GM23248 (cell line): ENCODE results near the gene PNPT1. TPM values are rescaled to one million over a fixed set of nuclear protein-coding genes. Genes with fewer than 3 reads are reported as not detected.

ENCODE experiments used
- DNase-seq: peaks from one replicate; pipeline ENCODE4 v3.0.0-alpha.2; 2015
- H2AFZ ChIP-seq: fragments of 200-600 bp; sonication (generic); 2 replicates; pipeline ENCODE4 v1.6.1; 2016; ENCODE audit warnings: antibody characterized with exemption
- H3F3A ChIP-seq: fragments of 200-600 bp; sonication (generic); 2 replicates; pipeline ENCODE4 v1.6.1; 2016; ENCODE audit warnings: mild to moderate bottlenecking, antibody characterized with exemption, mixed run types; ENCODE audit not compliant: insufficient read depth
- H3K27ac ChIP-seq: fragments of 200-600 bp; sonication (generic); 2 replicates; pipeline ENCODE4 v1.5.1; 2016; ENCODE audit warnings: mild to moderate bottlenecking
- H3K27me3 ChIP-seq: fragments of 200-600 bp; sonication (generic); replicated peaks from 2 replicates; pipeline ENCODE4 v1.6.1; 2016; ENCODE audit warnings: mild to moderate bottlenecking; ENCODE audit not compliant: insufficient read depth
- H3K36me3 ChIP-seq: fragments of 200-600 bp; sonication (generic); 2 replicates; pipeline ENCODE4 v1.6.1; 2016; ENCODE audit warnings: low read depth, mild to moderate bottlenecking
- H3K4me1 ChIP-seq: fragments of 200-600 bp; sonication (generic); 2 replicates; pipeline ENCODE4 v1.6.1; 2016; ENCODE audit warnings: mild to moderate bottlenecking; ENCODE audit not compliant: insufficient read depth
- H3K4me2 ChIP-seq: fragments of 200-600 bp; sonication (generic); one replicate; pipeline ENCODE4 v1.6.1; 2016; ENCODE audit warnings: mild to moderate bottlenecking; ENCODE audit not compliant: unreplicated experiment
- H3K4me3 ChIP-seq: fragments of 200-600 bp; sonication (generic); 2 replicates; pipeline ENCODE4 v1.5.1; 2016; ENCODE audit warnings: mild to moderate bottlenecking
- H3K79me2 ChIP-seq: fragments of 200-600 bp; sonication (generic); 2 replicates; pipeline ENCODE4 v1.6.1; 2016; ENCODE audit warnings: mild to moderate bottlenecking; ENCODE audit not compliant: insufficient read depth
- H3K9ac ChIP-seq: fragments of 200-600 bp; sonication (generic); 2 replicates; pipeline ENCODE4 v1.6.1; 2016; ENCODE audit warnings: mild to moderate bottlenecking
- H3K9me2 ChIP-seq: fragments of 200-600 bp; sonication (generic); 2 replicates; pipeline ENCODE4 v1.6.1; 2016; ENCODE audit warnings: mixed run types, mild to moderate bottlenecking, moderate library complexity; ENCODE audit not compliant: insufficient read depth
- H3K9me3 ChIP-seq: fragments of 200-600 bp; sonication (generic); one replicate; pipeline ENCODE4 v1.6.1; 2017; ENCODE audit warnings: low read depth
- H4K20me1 ChIP-seq: fragments of 200-600 bp; sonication (generic); 2 replicates; pipeline ENCODE4 v1.6.0; 2016; ENCODE audit not compliant: insufficient read depth
- EZH2 ChIP-seq: fragments of 200-600 bp; sonication (generic); IDR thresholded peaks from 2 replicates; pipeline ENCODE4 v1.6.1; 2018; ENCODE audit warnings: antibody characterized with exemption, mild to moderate bottlenecking; ENCODE audit not compliant: insufficient read depth, poor library complexity, severe bottlenecking
- EZH2phosphoT487 ChIP-seq: fragments of 200-600 bp; sonication (generic); IDR thresholded peaks from 2 replicates; pipeline ENCODE4 v1.6.1; 2018; ENCODE audit warnings: antibody characterized with exemption, moderate library complexity, mild to moderate bottlenecking, low read depth; ENCODE audit not compliant: insufficient read depth
- WGBS, 2 experiments: methylation state at CpG; one replicate each; pipeline ENCODE4 v1.1.6; 2015 to 2017; ENCODE audit warnings: low lambda C conversion rate in 2 of 2, low coverage in 1 of 2; ENCODE audit errors: missing lambda C conversion rate in 2 of 2; 5-methylcytosine and 5-hydroxymethylcytosine counted together
- in situ Hi-C: fragments of 300-500 bp; cut with MboI; formaldehyde crosslinking; loops from 2 replicates; pipeline ENCODE4 v1.15.0; 2020
- polyA plus RNA-seq: library from polyadenylated mRNA; unstranded; fragments of >200 nt; fragmentation: Nextera tagmentation; extraction: Ambion mirVana; gene quantifications from 2 replicates; pipeline ENCODE4 v1.2.1, GENCODE V29; 2016
- total RNA-seq: library from RNA; depleted of rRNA; stranded (reverse); fragments of >200 nt; shearing (Covaris generic); gene quantifications from 2 replicates; pipeline ENCODE4 v1.2.3, GENCODE V29; 2014

PNPT1 gene
- total and polyA plus RNA-seq, 2 experiments from 2014 or later = 17.3 to 21.9 TPM

- 0% methylated on average over 1 of the region's 1 CpG for WGBS, 2 experiments
- Histone ChIP-seq H3K4me1 (peaks cover 30% of the 10 kb centered on the region), H3K9ac (peak overlapping the region; percentile 39), H3K79me2 (no peaks in the 10 kb centered on the region), H2AFZ (peak overlapping the region; percentile 73), H3K9me3 (no peaks in the 10 kb centered on the region), H3K27ac (peak overlapping the region; percentile 71), H3K36me3 (no peaks in the 10 kb centered on the region), H4K20me1 (no peaks in the 10 kb centered on the region), H3K27me3 (no peaks in the 10 kb centered on the region), H3K9me2 (no peaks in the 10 kb centered on the region), H3K4me2 (peak overlapping the region; percentile 69), H3K4me3 (peak overlapping the region; percentile 14; the same call in 1 of the 2 replicates), H3F3A (peaks cover 13% of the 10 kb centered on the region)
- TF ChIP-seq EZH2phosphoT487 = no peak
- TF ChIP-seq EZH2 = no peak
- in situ Hi-C loops = no loop called here
- peak; percentile 54 for DNase-seq
Measured at GRCh38 chr2:55733335-55733734, 39.7 kb upstream of the PNPT1 start.

- peak overlapping the region; percentile 69 for H3K4me2 ChIP-seq
- H3K9me3 ChIP-seq = no peaks in the 10 kb centered on the region
- WGBS, 2 experiments = 4 to 5% methylated on average over 4 of the region's 4 CpGs
- peaks cover 30% of the 10 kb centered on the region for H3K4me1 ChIP-seq
- H3F3A ChIP-seq = peaks cover 13% of the 10 kb centered on the region
- peak overlapping the region; percentile 73 for H2AFZ ChIP-seq
- no peaks in the 10 kb centered on the region for H3K79me2 ChIP-seq
- peak overlapping the region; percentile 71 for H3K27ac ChIP-seq
- H3K9me2 ChIP-seq = no peaks in the 10 kb centered on the region
- in situ Hi-C loops = no loop called here
- no peaks in the 10 kb centered on the region for H3K27me3 ChIP-seq
- DNase-seq = peak; percentile 46
- peak overlapping the region; percentile 39 for H3K9ac ChIP-seq
- peak overlapping the region; percentile 14; the same call in 1 of the 2 replicates for H3K4me3 ChIP-seq
- TF ChIP-seq EZH2 (no peak), EZH2phosphoT487 (no peak)
- H4K20me1 ChIP-seq = no peaks in the 10 kb centered on the region
- H3K36me3 ChIP-seq = no peaks in the 10 kb centered on the region
Measured at GRCh38 chr2:55732854-55733253, 39.2 kb upstream of the PNPT1 start.

- Histone ChIP-seq H3F3A (peaks cover 13% of the 10 kb centered on the region), H3K4me2 (no peak overlapping the region), H3K4me1 (peaks cover 15% of the 10 kb centered on the region), H2AFZ (no peak overlapping the region; the same call in 1 of the 2 replicates), H3K27ac (no peak overlapping the region), H3K79me2 (no peaks in the 10 kb centered on the region), H3K9ac (no peak overlapping the region), H3K9me2 (no peaks in the 10 kb centered on the region), H3K9me3 (no peaks in the 10 kb centered on the region), H3K4me3 (no peak overlapping the region), H3K27me3 (no peaks in the 10 kb centered on the region), H3K36me3 (no peaks in the 10 kb centered on the region), H4K20me1 (no peaks in the 10 kb centered on the region)
- in situ Hi-C loops = loop anchor here (10.0 kb wide), 1 partner anchor 286 kb away; no protein-coding TSS in a partner anchor
- TF ChIP-seq EZH2 = no peak
- no peak for TF ChIP-seq EZH2phosphoT487
- no peak for DNase-seq
- 0 to 8% methylated on average over 1 of the region's 1 CpG for WGBS, 2 experiments
Measured at GRCh38 chr2:55729136-55729685, 35.6 kb upstream of the PNPT1 start.

GRCh38 chr2:55721596-55722215 is 28.1 kb upstream of the PNPT1 start:
- Histone ChIP-seq H3K79me2 (no peaks in the 10 kb centered on the region), H2AFZ (no peak overlapping the region), H3K36me3 (no peaks in the 10 kb centered on the region), H3K27me3 (no peaks in the 10 kb centered on the region), H3F3A (no peaks in the 10 kb centered on the region), H3K9me2 (no peaks in the 10 kb centered on the region), H4K20me1 (no peaks in the 10 kb centered on the region), H3K9me3 (no peaks in the 10 kb centered on the region), H3K9ac (no peak overlapping the region), H3K4me1 (peaks cover 9% of the 10 kb centered on the region), H3K4me3 (no peak overlapping the region), H3K4me2 (no peak overlapping the region), H3K27ac (no peak overlapping the region)
- 83 to 85% methylated on average over 5 of the region's 5 CpGs for WGBS, 2 experiments
- no peak for TF ChIP-seq EZH2phosphoT487
- TF ChIP-seq EZH2 = no peak
- peak; percentile 8 for DNase-seq
- in situ Hi-C loops = loop anchor here (10.0 kb wide), 1 partner anchor 293 kb away; no protein-coding TSS in a partner anchor
